Activated CD4-positive, alpha-beta T cell treated with anti-CD3 and anti-CD28 coated beads for 36 hours (primary cell): Measurements from ENCODE around the gene ATP5PD. TPM values are rescaled to one million over a fixed set of nuclear protein-coding genes. Genes with fewer than 3 reads are reported as not detected.

Experiments used
- ATAC-seq: fragments of 200-7000 bp; cut with Tn5 transposase; one replicate; pipeline ENCODE4 v1.10.0; 2021; ENCODE audit warnings: mild to moderate bottlenecking, moderate library complexity
- CTCF ChIA-PET: fragments of 350-600 bp; sonication (Branson Sonifier 250); formaldehyde crosslinking; loops from one replicate; lab custom pipeline; 2021; ENCODE audit warnings: antibody characterized with exemption; lab: Charles Lee
- POLR2A ChIA-PET: fragments of 350-600 bp; sonication (Branson Sonifier 250); formaldehyde crosslinking; loops from one replicate; lab custom pipeline; 2021; ENCODE audit warnings: antibody characterized with exemption, inconsistent platforms; lab: Charles Lee
- DNase-seq: peaks from one replicate; pipeline ENCODE4 v3.0.0-alpha.2; 2020
- H3K27ac Mint-ChIP-seq: one replicate; pipeline ENCODE4 v1.8.0; 2021; ENCODE audit warnings: mixed read lengths
- H3K27me3 Mint-ChIP-seq: one replicate; pipeline ENCODE4 v1.8.0; 2021; ENCODE audit warnings: mixed read lengths
- H3K36me3 Mint-ChIP-seq: one replicate; pipeline ENCODE4 v1.8.0; 2021; ENCODE audit warnings: low read depth, mixed read lengths
- H3K4me1 Mint-ChIP-seq: one replicate; pipeline ENCODE4 v1.8.0; 2021; ENCODE audit warnings: mixed read lengths
- H3K4me3 Mint-ChIP-seq: one replicate; pipeline ENCODE4 v1.8.0; 2021; ENCODE audit warnings: mild to moderate bottlenecking, moderate library complexity, mixed read lengths
- H3K9me3 Mint-ChIP-seq: one replicate; pipeline ENCODE4 v1.8.0; 2021; ENCODE audit warnings: low read depth, mixed read lengths
- intact Hi-C, 2 experiments: fragments of 100-400 bp; cut with DNase I in 1 of 2; cut with micrococcal nuclease in 1 of 2; formaldehyde crosslinking; loops; one replicate each; pipeline versions ENCODE4 v1.14.2 to v1.15.1; 2022 to 2024; cut with DNase I, micrococcal nuclease
- total RNA-seq, 2 experiments: library from RNA; stranded (reverse); gene quantifications; one replicate each; pipeline ENCODE4 v1.2.3, GENCODE V29; 2021

Gene ATP5PD
- total RNA-seq, 2 experiments from 2014 or later, result 194 to 237 TPM

GRCh38 chr17:75087182-75087557 is 40.4 kb upstream of the ATP5PD start:
- H3K9me3 Mint-ChIP-seq, result no peaks in the 10 kb centered on the region
- ChIA-PET POLR2A (interaction anchor here (0.6 to 1.1 kb wide), 2 partner anchors 60 to 102 kb away, joined by 3 to 4 read pairs; no protein-coding TSS in a partner anchor), CTCF (interaction anchor here (0.6 to 2.2 kb wide), 6 partner anchors 24 to 125 kb away, joined by 3 to 7 read pairs (median 4); no protein-coding TSS in a partner anchor)
- H3K36me3 Mint-ChIP-seq, result no peaks in the 10 kb centered on the region
- DNase-seq (no peak), ATAC-seq (no peak)
- intact Hi-C loops, result loop anchor here in 1 of 2 experiments (2.0 kb wide), 1 partner anchor 52 kb away; no protein-coding TSS in a partner anchor
- peak overlapping the region; percentile 73 for H3K27ac Mint-ChIP-seq
- H3K4me3 Mint-ChIP-seq, result peak overlapping the region; percentile 71
- peaks cover 52% of the 10 kb centered on the region for H3K4me1 Mint-ChIP-seq
- H3K27me3 Mint-ChIP-seq, result no peaks in the 10 kb centered on the region

- no peak for ATAC-seq
- H3K36me3 Mint-ChIP-seq, result no peaks in the 10 kb centered on the region
- no peaks in the 10 kb centered on the region for H3K27me3 Mint-ChIP-seq
- CTCF ChIA-PET, result interaction anchor here (0.7 to 1.4 kb wide), 3 partner anchors 23 to 124 kb away, joined by 3 to 6 read pairs (median 3); no protein-coding TSS in a partner anchor
- H3K4me3 Mint-ChIP-seq, result peak overlapping the region; percentile 71
- intact Hi-C loops, result loop anchor here in 1 of 2 experiments (2.0 kb wide), 1 partner anchor 52 kb away; no protein-coding TSS in a partner anchor
- H3K27ac Mint-ChIP-seq, result peak overlapping the region; percentile 73
- H3K4me1 Mint-ChIP-seq, result peaks cover 49% of the 10 kb centered on the region
- H3K9me3 Mint-ChIP-seq, result no peaks in the 10 kb centered on the region
- POLR2A ChIA-PET, result no interaction called here
- DNase-seq, result no peak
These were observed 39.9 kb upstream of the ATP5PD start for GRCh38 chr17:75086496-75087181.

- ChIA-PET CTCF (interaction anchor here (0.6 to 1.5 kb wide), 6 partner anchors 26 to 257 kb away, joined by 3 to 5 read pairs (median 4); no protein-coding TSS in a partner anchor), POLR2A (no interaction called here)
- H3K27me3 Mint-ChIP-seq, result no peaks in the 10 kb centered on the region
- no peak for ATAC-seq
- no peaks in the 10 kb centered on the region for H3K9me3 Mint-ChIP-seq
- H3K4me3 Mint-ChIP-seq, result no peak overlapping the region
- H3K36me3 Mint-ChIP-seq, result no peaks in the 10 kb centered on the region
- no peak overlapping the region for H3K27ac Mint-ChIP-seq
- peak; percentile 27 for DNase-seq
- peaks cover 47% of the 10 kb centered on the region for H3K4me1 Mint-ChIP-seq
- intact Hi-C loops, result no loop called here
These were observed 37.4 kb upstream of the ATP5PD start for GRCh38 chr17:75084039-75084660.

GRCh38 chr17:75082683-75083082 is 35.9 kb upstream of the ATP5PD start:
- no peak overlapping the region for H3K4me3 Mint-ChIP-seq
- CTCF ChIA-PET, result interaction anchor here (0.9 kb wide), 1 partner anchor 121 kb away, joined by 3 read pairs; no protein-coding TSS in a partner anchor

GRCh38 chr17:75081611-75082540 is 35.1 kb upstream of the ATP5PD start:
- H3K4me1 Mint-ChIP-seq, result peaks cover 48% of the 10 kb centered on the region
- DNase-seq (no peak), ATAC-seq (no peak)
- CTCF ChIA-PET, result interaction anchor here (0.6 to 1.5 kb wide), 6 partner anchors 9 to 165 kb away, joined by 3 to 6 read pairs (median 4); no protein-coding TSS in a partner anchor
- POLR2A ChIA-PET, result interaction anchor here (0.5 kb wide), 1 partner anchor 10 kb away, joined by 3 read pairs; no protein-coding TSS in a partner anchor
- H3K4me3 Mint-ChIP-seq, result no peak overlapping the region
- H3K27me3 Mint-ChIP-seq, result no peaks in the 10 kb centered on the region
- H3K36me3 Mint-ChIP-seq, result no peaks in the 10 kb centered on the region
- H3K27ac Mint-ChIP-seq, result no peak overlapping the region
- intact Hi-C loops, result no loop called here
- H3K9me3 Mint-ChIP-seq, result no peaks in the 10 kb centered on the region

More at GRCh38 chr17:75082683-75083082, 35.9 kb upstream of the ATP5PD start:
- POLR2A ChIA-PET, result interaction anchor here (0.5 kb wide), 1 partner anchor 9 kb away, joined by 3 read pairs; no protein-coding TSS in a partner anchor
- Mint-ChIP-seq H3K4me1 (peaks cover 49% of the 10 kb centered on the region), H3K27ac (no peak overlapping the region), H3K27me3 (no peaks in the 10 kb centered on the region), H3K9me3 (no peaks in the 10 kb centered on the region), H3K36me3 (no peaks in the 10 kb centered on the region)
- ATAC-seq, result no peak
- intact Hi-C loops, result no loop called here
- DNase-seq, result no peak

- no peak overlapping the region for H3K4me3 Mint-ChIP-seq
- POLR2A ChIA-PET, result interaction anchor here (1.4 kb wide), 1 partner anchor 13 kb away, joined by 3 read pairs; no protein-coding TSS in a partner anchor
- H3K27ac Mint-ChIP-seq, result no peak overlapping the region
- H3K27me3 Mint-ChIP-seq, result no peaks in the 10 kb centered on the region
- DNase-seq (no peak), ATAC-seq (no peak)
- H3K9me3 Mint-ChIP-seq, result no peaks in the 10 kb centered on the region
- intact Hi-C loops, result no loop called here
- CTCF ChIA-PET, result interaction anchor here (0.6 to 0.9 kb wide), 3 partner anchors 19 to 38 kb away, joined by 3 to 4 read pairs (median 3); no protein-coding TSS in a partner anchor
- no peaks in the 10 kb centered on the region for H3K36me3 Mint-ChIP-seq
- peaks cover 37% of the 10 kb centered on the region for H3K4me1 Mint-ChIP-seq
These were observed 32.2 kb upstream of the ATP5PD start for GRCh38 chr17:75079023-75079373.

- Mint-ChIP-seq H3K27me3 (no peaks in the 10 kb centered on the region), H3K4me3 (peak overlapping the region; percentile 41), H3K36me3 (no peaks in the 10 kb centered on the region), H3K9me3 (no peaks in the 10 kb centered on the region), H3K27ac (no peak overlapping the region), H3K4me1 (peaks cover 32% of the 10 kb centered on the region)
- peak; percentile 35 for DNase-seq
- ChIA-PET CTCF (interaction anchor here (0.6 to 0.9 kb wide), 4 partner anchors 19 to 39 kb away, joined by 3 to 5 read pairs (median 4); no protein-coding TSS in a partner anchor), POLR2A (interaction anchor here (1.4 kb wide), 1 partner anchor 13 kb away, joined by 3 read pairs; no protein-coding TSS in a partner anchor)
- intact Hi-C loops, result no loop called here
- ATAC-seq, result peak; percentile 28
These were observed 31.7 kb upstream of the ATP5PD start for GRCh38 chr17:75078284-75079022.

GRCh38 chr17:75077496-75078283 is 30.9 kb upstream of the ATP5PD start:
- intact Hi-C loops, result no loop called here
- POLR2A ChIA-PET, result interaction anchor here (0.6 to 1.4 kb wide), 2 partner anchors 12 to 195 kb away, joined by 3 read pairs; no protein-coding TSS in a partner anchor
- H3K9me3 Mint-ChIP-seq, result no peaks in the 10 kb centered on the region
- no peaks in the 10 kb centered on the region for H3K27me3 Mint-ChIP-seq
- H3K27ac Mint-ChIP-seq, result peak overlapping the region; percentile 31
- ATAC-seq, result peak; percentile 79
- peak overlapping the region; percentile 41 for H3K4me3 Mint-ChIP-seq
- peak; percentile 72 for DNase-seq
- H3K4me1 Mint-ChIP-seq, result peaks cover 31% of the 10 kb centered on the region
- no peaks in the 10 kb centered on the region for H3K36me3 Mint-ChIP-seq
- CTCF ChIA-PET, result interaction anchor here (0.8 kb wide), 1 partner anchor 36 kb away, joined by 5 read pairs; no protein-coding TSS in a partner anchor

- CTCF ChIA-PET, result no interaction called here
- Mint-ChIP-seq H3K27ac (no peak overlapping the region), H3K27me3 (no peaks in the 10 kb centered on the region), H3K4me1 (peaks cover 29% of the 10 kb centered on the region), H3K9me3 (no peaks in the 10 kb centered on the region), H3K36me3 (no peaks in the 10 kb centered on the region), H3K4me3 (peak overlapping the region; percentile 41)
- POLR2A ChIA-PET, result interaction anchor here (0.6 kb wide), 1 partner anchor 195 kb away, joined by 3 read pairs; no protein-coding TSS in a partner anchor
- DNase-seq (peak; percentile 18), ATAC-seq (no peak)
- intact Hi-C loops, result no loop called here
These were observed 30.3 kb upstream of the ATP5PD start for GRCh38 chr17:75077072-75077495.
